ENCODE data around the gene ATP6V0B. TPM values are rescaled to one million over a fixed set of nuclear protein-coding genes. Genes with fewer than 3 reads are reported as not detected.

Gene ATP6V0B
- total and polyA plus RNA-seq, 10 of the 15 experiments (the other 5 are each of a cell fraction or from before 2014, with no cell fraction given), result 65.3 to 250 (median 144) TPM

DNA sequence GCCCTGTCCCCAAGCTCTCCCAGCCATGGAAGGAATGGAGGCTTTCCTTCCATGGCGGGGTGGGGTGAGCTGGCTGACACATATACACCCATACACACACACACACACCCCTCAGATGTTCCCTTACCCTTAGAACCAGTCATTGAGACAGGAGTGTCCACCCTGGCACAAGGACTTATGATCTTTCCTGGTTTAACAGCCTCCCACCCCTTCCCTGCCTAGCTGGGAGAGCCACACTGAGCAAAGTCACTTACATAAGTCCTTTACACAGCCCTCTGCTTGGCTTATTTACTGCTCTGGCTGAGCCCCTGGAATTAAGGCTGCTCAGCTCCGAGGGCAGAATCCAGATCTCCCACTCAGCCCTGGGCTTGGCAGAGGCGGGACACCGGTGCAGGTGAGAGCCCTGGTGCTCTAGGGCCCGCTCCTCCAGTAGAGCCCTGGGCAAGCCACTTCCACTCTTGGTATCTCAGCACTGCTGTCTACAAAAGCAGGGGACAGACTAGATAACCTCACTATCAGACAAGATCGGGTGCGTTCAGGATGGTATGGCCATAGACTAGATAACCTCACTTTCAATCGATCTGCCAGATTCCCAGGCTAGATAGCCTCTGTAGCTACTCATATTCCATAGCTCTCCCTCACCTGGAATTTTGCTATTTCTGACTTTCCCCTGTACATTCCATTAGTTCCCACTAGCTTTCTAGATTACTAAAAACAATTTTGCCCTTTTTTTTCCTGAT is 39.8 kb downstream of the ATP6V0B start (continued):
- TF ChIP-seq, protein P1, sequence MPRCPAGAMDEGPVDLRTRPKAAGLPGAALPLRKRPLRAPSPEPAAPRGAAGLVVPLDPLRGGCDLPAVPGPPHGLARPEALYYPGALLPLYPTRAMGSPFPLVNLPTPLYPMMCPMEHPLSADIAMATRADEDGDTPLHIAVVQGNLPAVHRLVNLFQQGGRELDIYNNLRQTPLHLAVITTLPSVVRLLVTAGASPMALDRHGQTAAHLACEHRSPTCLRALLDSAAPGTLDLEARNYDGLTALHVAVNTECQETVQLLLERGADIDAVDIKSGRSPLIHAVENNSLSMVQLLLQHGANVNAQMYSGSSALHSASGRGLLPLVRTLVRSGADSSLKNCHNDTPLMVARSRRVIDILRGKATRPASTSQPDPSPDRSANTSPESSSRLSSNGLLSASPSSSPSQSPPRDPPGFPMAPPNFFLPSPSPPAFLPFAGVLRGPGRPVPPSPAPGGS (IDR thresholded peaks at IDR 0.05; ENCODE audit: borderline replicate concordance, insufficient read depth, low read depth, low read length, poor library complexity, severe bottlenecking), result no peak
- TF ChIP-seq EGR1 (IDR thresholded peaks at IDR 0.05; ENCODE audit: borderline replicate concordance in 1 of 2, low read depth in 2 of 2, low read length in 2 of 2) (no peak), YBX1 (IDR thresholded peaks at IDR 0.05) (no peak), TCF12 (IDR thresholded peaks at IDR 0.05; ENCODE audit: low read depth, low read length) (no peak), E4F1 (IDR thresholded peaks at IDR 0.05; ENCODE audit: borderline replicate concordance, partially characterized antibody) (no peak), ATF2 (IDR thresholded peaks at IDR 0.05; ENCODE audit: low read length) (no peak), ATF3 (IDR thresholded peaks at IDR 0.05; ENCODE audit: borderline replicate concordance, extremely low read depth, low read depth, low read length) (no peak), MXI1 (IDR thresholded peaks at IDR 0.05; ENCODE audit: low read depth, low read length) (no peak)

All from GM12878 (cell line).